Measurements from ENCODE around the gene NAXD.

DNA sequence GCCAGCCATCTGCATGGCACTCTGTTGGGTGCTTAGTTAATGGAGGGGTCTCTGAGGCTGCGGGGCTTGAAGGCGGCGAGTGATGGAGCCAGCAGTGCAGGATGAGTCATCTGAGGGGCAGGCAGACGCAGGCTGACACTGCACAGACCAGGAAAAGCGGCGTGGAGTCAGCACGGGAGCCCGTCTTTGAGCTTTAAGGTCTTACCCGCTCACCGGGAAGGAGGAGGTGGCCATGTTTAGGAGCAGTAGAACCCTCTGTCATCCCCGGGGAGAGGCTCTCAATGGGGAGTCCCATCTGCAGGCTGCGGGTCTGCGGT lies 13.1 kb downstream of the NAXD start:
- TF ChIP-seq CTCF (IDR thresholded peaks at IDR 0.05), result no peak
- TF ChIP-seq, protein P1, sequence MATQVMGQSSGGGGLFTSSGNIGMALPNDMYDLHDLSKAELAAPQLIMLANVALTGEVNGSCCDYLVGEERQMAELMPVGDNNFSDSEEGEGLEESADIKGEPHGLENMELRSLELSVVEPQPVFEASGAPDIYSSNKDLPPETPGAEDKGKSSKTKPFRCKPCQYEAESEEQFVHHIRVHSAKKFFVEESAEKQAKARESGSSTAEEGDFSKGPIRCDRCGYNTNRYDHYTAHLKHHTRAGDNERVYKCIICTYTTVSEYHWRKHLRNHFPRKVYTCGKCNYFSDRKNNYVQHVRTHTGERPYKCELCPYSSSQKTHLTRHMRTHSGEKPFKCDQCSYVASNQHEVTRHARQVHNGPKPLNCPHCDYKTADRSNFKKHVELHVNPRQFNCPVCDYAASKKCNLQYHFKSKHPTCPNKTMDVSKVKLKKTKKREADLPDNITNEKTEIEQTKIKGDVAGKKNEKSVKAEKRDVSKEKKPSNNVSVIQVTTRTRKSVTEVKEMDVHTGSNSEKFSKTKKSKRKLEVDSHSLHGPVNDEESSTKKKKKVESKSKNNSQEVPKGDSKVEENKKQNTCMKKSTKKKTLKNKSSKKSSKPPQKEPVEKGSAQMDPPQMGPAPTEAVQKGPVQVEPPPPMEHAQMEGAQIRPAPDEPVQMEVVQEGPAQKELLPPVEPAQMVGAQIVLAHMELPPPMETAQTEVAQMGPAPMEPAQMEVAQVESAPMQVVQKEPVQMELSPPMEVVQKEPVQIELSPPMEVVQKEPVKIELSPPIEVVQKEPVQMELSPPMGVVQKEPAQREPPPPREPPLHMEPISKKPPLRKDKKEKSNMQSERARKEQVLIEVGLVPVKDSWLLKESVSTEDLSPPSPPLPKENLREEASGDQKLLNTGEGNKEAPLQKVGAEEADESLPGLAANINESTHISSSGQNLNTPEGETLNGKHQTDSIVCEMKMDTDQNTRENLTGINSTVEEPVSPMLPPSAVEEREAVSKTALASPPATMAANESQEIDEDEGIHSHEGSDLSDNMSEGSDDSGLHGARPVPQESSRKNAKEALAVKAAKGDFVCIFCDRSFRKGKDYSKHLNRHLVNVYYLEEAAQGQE (IDR thresholded peaks at IDR 0.05; ENCODE audit: insufficient read depth in 1 of 2, low read depth in 2 of 2, low read length in 1 of 2), result no peak

Data from Panc1 (cell line).